K562 (cell line): Measurements from ENCODE around the gene TRIP11. TPM values are rescaled to one million over a fixed set of nuclear protein-coding genes. Genes with fewer than 3 reads are reported as not detected.

Experiments used
- ATAC-seq: fragments of 200-7000 bp; cut with Tn5 transposase; 3 replicates; pipeline ENCODE4 v1.9.1; 2020; ENCODE audit warnings: moderate library complexity
- BruUV-seq: library from RNA; stranded (reverse); fragments of 400-500 nt; replicated peaks from 2 replicates; lab custom pipeline; 2021; lab: Mats Ljungman, UMichigan
- CTCF ChIA-PET: fragments of 300-600 bp; formaldehyde crosslinking; extraction: SDS; loops from one replicate; lab custom pipeline; 2021; ENCODE audit warnings: low intra/inter-chr PET ratio; lab: Yijun Ruan, JAX
- POLR2A ChIA-PET: fragments of 300-600, 350-650 bp; sonication (Branson Sonifier 250); formaldehyde crosslinking; extraction: SDS; loops from one replicate; lab custom pipeline; 2021; ENCODE audit warnings: antibody characterized with exemption, inconsistent platforms; lab: Yijun Ruan, JAX
- DNase-seq, 4 experiments: peaks; one replicate each; pipeline versions ENCODE4 v3.0.0 to v3.0.0-alpha.2; 2011 to 2018; ENCODE audit warnings: low spot score in 3 of 4, mixed read lengths in 3 of 4; ENCODE audit errors: extremely low read depth in 1 of 4
- FAIRE-seq: peaks from 2 replicates; lab custom pipeline; 2011; peaks lifted over from hg19 to GRCh38; lab: Jason Lieb, UNC
- H2AFZ ChIP-seq: 2 replicates; pipeline ENCODE4 v1.6.0; 2011; ENCODE audit warnings: low read depth, low read length, control low read depth, inconsistent platforms
- H3K27ac ChIP-seq: fragments of 200-600 bp; 3 replicates; pipeline ENCODE4 v1.8.0; 2011; ENCODE audit warnings: low read depth, mild to moderate bottlenecking, control low read depth, inconsistent platforms, low read length, moderate library complexity, mixed read lengths; ENCODE audit errors: extremely low read depth
- H3K27me3 ChIP-seq, 2 experiments: fragments of 300-600 bp in 1 of 2; 2 replicates in 1 of 2; 3 replicates in 1 of 2; pipeline versions ENCODE4 v1.6.0 to v1.8.0; 2011; ENCODE audit warnings: inconsistent platforms in 2 of 2, low read length in 2 of 2, mild to moderate bottlenecking in 1 of 2, mixed read lengths in 1 of 2, moderate library complexity in 1 of 2; ENCODE audit not compliant: control insufficient read depth in 2 of 2, insufficient read depth in 2 of 2
- H3K36me3 ChIP-seq: fragments of 300-600 bp; 3 replicates; pipeline ENCODE4 v1.8.0; 2011; ENCODE audit warnings: mild to moderate bottlenecking, low read length, inconsistent platforms; ENCODE audit not compliant: control insufficient read depth, insufficient read depth
- H3K4me1 ChIP-seq, 2 experiments: fragments of 200-600 bp in 1 of 2; replicated peaks in 1 of 2; 2 replicates in 1 of 2; 3 replicates in 1 of 2; pipeline versions ENCODE4 v1.5.1 to v1.8.0; 2011; ENCODE audit warnings: inconsistent platforms in 2 of 2, low read length in 2 of 2, mild to moderate bottlenecking in 1 of 2, mixed read lengths in 1 of 2, moderate library complexity in 1 of 2; ENCODE audit not compliant: control insufficient read depth in 2 of 2, insufficient read depth in 2 of 2
- H3K4me2 ChIP-seq: 2 replicates; pipeline ENCODE4 v1.6.1; 2011; ENCODE audit warnings: low read length, control low read depth, inconsistent platforms, mixed read lengths; ENCODE audit not compliant: insufficient read depth
- H3K4me3 ChIP-seq: fragments of 200-600 bp; sonication (generic), shearing (Covaris generic); 2 replicates; pipeline ENCODE4 v1.5.1; 2016; ENCODE audit warnings: control low read depth, inconsistent platforms
- H3K79me2 ChIP-seq: fragments of 200-600 bp; 3 replicates; pipeline ENCODE4 v1.8.0; 2011; ENCODE audit warnings: low read length, inconsistent platforms; ENCODE audit not compliant: control insufficient read depth, insufficient read depth
- H3K9ac ChIP-seq, 2 experiments: 2 replicates each; pipeline versions ENCODE4 v1.6.0 to v1.6.1; 2011; ENCODE audit warnings: low read depth in 2 of 2, low read length in 2 of 2, control low read depth in 1 of 2, inconsistent platforms in 1 of 2, mild to moderate bottlenecking in 1 of 2, mixed read lengths in 1 of 2; ENCODE audit not compliant: insufficient read depth in 1 of 2
- H3K9me1 ChIP-seq: one replicate; pipeline ENCODE4 v1.6.0; 2011; ENCODE audit warnings: inconsistent platforms, mild to moderate bottlenecking, low read length, moderate library complexity; ENCODE audit not compliant: control insufficient read depth, insufficient read depth
- H3K9me3 ChIP-seq: replicated peaks from 2 replicates; pipeline ENCODE4 v1.5.1; 2011; ENCODE audit warnings: low read depth, low read length, inconsistent platforms; ENCODE audit not compliant: control insufficient read depth, insufficient read depth
- H4K20me1 ChIP-seq: replicated peaks from 2 replicates; pipeline ENCODE4 v1.6.1; 2011; ENCODE audit warnings: low read length, inconsistent platforms, mixed read lengths; ENCODE audit not compliant: control insufficient read depth, insufficient read depth
- MAFG ChIP-seq: fragments of 450-650 bp; conservative IDR thresholded peaks from 2 replicates; pipeline ENCODE4 v1.6.1; 2016; ENCODE audit warnings: missing genetic modification characterization, missing compliant biosample characterization
- NFIX ChIP-seq: fragments of 250-450 bp; sonication (Bioruptor Pico); IDR thresholded peaks from 2 replicates; pipeline ENCODE4 v1.4.0; 2020; ENCODE audit warnings: low read depth, mild to moderate bottlenecking, moderate library complexity
- SMARCB1 ChIP-seq: IDR thresholded peaks from 2 replicates; pipeline ENCODE4 v1.6.1; 2011; ENCODE audit warnings: improper control_type of control experiment, low read depth; ENCODE audit not compliant: insufficient read length
- SRSF3 ChIP-seq: fragments of 200-400 bp; formaldehyde crosslinking; IDR thresholded peaks from 2 replicates; pipeline ENCODE4 v1.6.1; 2016; ENCODE audit warnings: mild to moderate bottlenecking, low read length, moderate library complexity; ENCODE audit not compliant: insufficient read depth
- ZBED1 ChIP-seq: IDR thresholded peaks from 2 replicates; pipeline ENCODE4 v1.6.1; 2014
- WGBS: fragments of 100-300 bp; shearing (Covaris generic); methylation state at CpG from one replicate; pipeline ENCODE4 v1.1.6; 2016; ENCODE audit warnings: low coverage, mixed read lengths; ENCODE audit not compliant: insufficient coverage; ENCODE audit errors: missing lambda C conversion rate; 5-methylcytosine and 5-hydroxymethylcytosine counted together
- in situ Hi-C: fragments of 300-500 bp; cut with MboI; formaldehyde crosslinking; loops from 4 replicates; pipeline ENCODE4 v1.15.0; 2018; ENCODE audit warnings: inconsistent platforms, mixed read lengths
- intact Hi-C: fragments of 100-400 bp; cut with micrococcal nuclease; formaldehyde crosslinking; loops from 2 replicates; pipeline ENCODE4 v1.14.2; 2022
- polyA plus RNA-seq, 8 experiments: library from polyadenylated mRNA; depleted of rRNA in 4 of 8; stranded (reverse) in 5 of 8; unstranded in 3 of 8; fragments of >200 nt; fragmentation: Nextera tagmentation in 2 of 8; fragmentation: Illumina TruSeq in 1 of 8; extraction: Ambion mirVana in 2 of 8; extraction: Trizol in 1 of 8; gene quantifications; 2 replicates each; pipeline versions ENCODE4 v1.2.1 to v1.2.3, GENCODE V29; 2011 to 2014; ENCODE audit warnings: inconsistent platforms in 1 of 8, missing spikeins in 1 of 8
- total RNA-seq, 7 experiments: library from RNA; depleted of rRNA in 6 of 7; stranded (reverse); fragments of >200 nt in 6 of 7; fragmentation: Illumina TruSeq in 2 of 7; extraction: Trizol in 2 of 7; gene quantifications; 2 replicates each; pipeline versions ENCODE4 v1.2.1 to v1.2.3, GENCODE V29; 2011 to 2021; ENCODE audit warnings: low replicate concordance in 1 of 7
- TF ChIP-seq, protein P1 (sequence below): fragments of 250-450 bp; sonication (Bioruptor Pico); IDR thresholded peaks from 2 replicates; pipeline ENCODE4 v1.9.0; 2021; ENCODE audit warnings: mild to moderate bottlenecking, inconsistent platforms
- TF ChIP-seq, protein P2 (sequence below): fragments of 450-650 bp; IDR thresholded peaks from 2 replicates; pipeline ENCODE4 v1.7.1; 2018; ENCODE audit warnings: mild to moderate bottlenecking, low read depth; ENCODE audit not compliant: partially characterized antibody

Gene TRIP11
- total and polyA plus RNA-seq, 9 of the 15 experiments (the other 6 are each of a cell fraction or from before 2014, with no cell fraction given), result 4.0 to 20.0 (median 10.9) TPM

DNA sequence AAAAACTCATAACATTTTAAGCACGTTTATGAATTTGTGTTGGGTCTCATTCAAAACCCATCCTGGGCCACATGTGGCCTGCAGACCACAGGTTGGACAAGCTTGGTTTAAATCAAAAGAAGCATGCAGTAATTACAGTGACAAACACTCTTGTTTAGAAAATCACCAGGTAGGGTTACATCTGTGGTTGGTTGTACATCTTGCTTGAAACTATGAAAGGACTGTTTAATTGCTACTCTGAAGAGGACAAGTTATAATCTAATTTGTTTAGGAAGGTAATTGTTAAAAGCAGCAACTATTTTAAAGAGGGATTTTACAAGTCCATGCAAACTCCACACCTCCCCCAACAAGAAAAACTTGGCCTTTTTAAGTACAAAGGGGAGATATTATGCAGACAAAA, 4.0 kb downstream of the TRIP11 start (continued):
- TF ChIP-seq, protein P1, sequence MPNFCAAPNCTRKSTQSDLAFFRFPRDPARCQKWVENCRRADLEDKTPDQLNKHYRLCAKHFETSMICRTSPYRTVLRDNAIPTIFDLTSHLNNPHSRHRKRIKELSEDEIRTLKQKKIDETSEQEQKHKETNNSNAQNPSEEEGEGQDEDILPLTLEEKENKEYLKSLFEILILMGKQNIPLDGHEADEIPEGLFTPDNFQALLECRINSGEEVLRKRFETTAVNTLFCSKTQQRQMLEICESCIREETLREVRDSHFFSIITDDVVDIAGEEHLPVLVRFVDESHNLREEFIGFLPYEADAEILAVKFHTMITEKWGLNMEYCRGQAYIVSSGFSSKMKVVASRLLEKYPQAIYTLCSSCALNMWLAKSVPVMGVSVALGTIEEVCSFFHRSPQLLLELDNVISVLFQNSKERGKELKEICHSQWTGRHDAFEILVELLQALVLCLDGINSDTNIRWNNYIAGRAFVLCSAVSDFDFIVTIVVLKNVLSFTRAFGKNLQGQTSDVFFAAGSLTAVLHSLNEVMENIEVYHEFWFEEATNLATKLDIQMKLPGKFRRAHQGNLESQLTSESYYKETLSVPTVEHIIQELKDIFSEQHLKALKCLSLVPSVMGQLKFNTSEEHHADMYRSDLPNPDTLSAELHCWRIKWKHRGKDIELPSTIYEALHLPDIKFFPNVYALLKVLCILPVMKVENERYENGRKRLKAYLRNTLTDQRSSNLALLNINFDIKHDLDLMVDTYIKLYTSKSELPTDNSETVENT (CRISPR knock-in tag), result no peak

DNA sequence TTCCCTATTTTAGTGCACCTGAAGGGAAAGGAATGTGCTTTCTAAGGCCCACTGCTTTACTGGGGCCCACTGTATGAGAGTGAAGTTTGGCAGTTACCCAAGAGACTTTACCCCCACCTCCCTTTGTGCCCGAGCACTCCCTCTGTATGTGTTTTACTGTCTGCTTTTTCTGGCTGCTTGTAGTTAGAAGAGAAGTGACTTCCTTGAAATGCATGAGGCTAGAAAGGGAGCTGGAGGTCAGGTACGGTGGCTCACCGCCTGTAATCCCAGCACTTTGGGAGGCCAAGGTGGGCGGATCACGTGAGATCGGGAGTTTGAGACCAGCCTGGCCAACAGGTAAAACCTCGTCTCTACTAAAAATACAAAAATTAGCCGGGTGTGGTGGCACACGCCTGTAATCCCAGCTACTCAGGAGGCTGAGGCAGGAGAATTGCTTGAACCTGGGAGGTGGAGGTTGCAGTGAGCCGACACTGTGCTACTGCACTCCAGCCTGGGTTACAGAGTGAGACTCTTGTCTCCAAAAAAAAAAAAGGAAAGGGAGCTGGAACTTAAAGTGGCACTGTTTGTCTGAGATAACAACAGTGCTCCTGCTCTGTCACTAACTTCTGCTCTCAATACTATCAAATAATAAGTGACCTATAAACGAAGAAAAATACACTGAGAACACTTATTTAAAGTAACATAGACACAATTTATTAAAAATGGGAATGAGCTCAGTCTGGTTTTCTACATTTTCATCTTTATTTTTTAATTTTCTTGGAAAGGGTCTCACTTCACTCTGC, 5.8 kb downstream of the TRIP11 start:
- H3K4me1 ChIP-seq, result no peaks in the 10 kb centered on the region; a peak in 2 of 5 replicates
- no TSS peak for BruUV-seq
- no peaks in the 10 kb centered on the region for H3K9me1 ChIP-seq
- peaks cover 15% of the 10 kb centered on the region; the same call in 1 of the 3 replicates for H3K36me3 ChIP-seq
- no peak overlapping the region for H3K4me2 ChIP-seq
- no peak for FAIRE-seq
- DNase-seq, result no peak
- no peak overlapping the region for H3K27ac ChIP-seq
- 0 out of 2 replicates have a peak, but pooled peaks cover 2% of the 10 kb centered on the region for H3K9me3 ChIP-seq
- TF ChIP-seq, protein P2, sequence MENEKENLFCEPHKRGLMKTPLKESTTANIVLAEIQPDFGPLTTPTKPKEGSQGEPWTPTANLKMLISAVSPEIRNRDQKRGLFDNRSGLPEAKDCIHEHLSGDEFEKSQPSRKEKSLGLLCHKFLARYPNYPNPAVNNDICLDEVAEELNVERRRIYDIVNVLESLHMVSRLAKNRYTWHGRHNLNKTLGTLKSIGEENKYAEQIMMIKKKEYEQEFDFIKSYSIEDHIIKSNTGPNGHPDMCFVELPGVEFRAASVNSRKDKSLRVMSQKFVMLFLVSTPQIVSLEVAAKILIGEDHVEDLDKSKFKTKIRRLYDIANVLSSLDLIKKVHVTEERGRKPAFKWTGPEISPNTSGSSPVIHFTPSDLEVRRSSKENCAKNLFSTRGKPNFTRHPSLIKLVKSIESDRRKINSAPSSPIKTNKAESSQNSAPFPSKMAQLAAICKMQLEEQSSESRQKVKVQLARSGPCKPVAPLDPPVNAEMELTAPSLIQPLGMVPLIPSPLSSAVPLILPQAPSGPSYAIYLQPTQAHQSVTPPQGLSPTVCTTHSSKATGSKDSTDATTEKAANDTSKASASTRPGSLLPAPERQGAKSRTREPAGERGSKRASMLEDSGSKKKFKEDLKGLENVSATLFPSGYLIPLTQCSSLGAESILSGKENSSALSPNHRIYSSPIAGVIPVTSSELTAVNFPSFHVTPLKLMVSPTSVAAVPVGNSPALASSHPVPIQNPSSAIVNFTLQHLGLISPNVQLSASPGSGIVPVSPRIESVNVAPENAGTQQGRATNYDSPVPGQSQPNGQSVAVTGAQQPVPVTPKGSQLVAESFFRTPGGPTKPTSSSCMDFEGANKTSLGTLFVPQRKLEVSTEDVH, result no peak
- TF ChIP-seq SRSF3 (no peak), MAFG (tag) (no peak), ZBED1 (no peak), NFIX (CRISPR knock-in tag) (no peak), SMARCB1 (no peak)
- H2AFZ ChIP-seq, result no peak overlapping the region
- H3K79me2 ChIP-seq, result peaks cover 43% of the 10 kb centered on the region
- WGBS, result 88% methylated on average over 7 of the region's 11 CpGs
- ATAC-seq, result no peak
- H3K27me3 ChIP-seq, result no peaks in the 10 kb centered on the region
- peaks cover 4% of the 10 kb centered on the region; the same call in 1 of the 2 replicates for H4K20me1 ChIP-seq
- in situ Hi-C loops, result no loop called here
- intact Hi-C loops, result no loop called here
- no peak overlapping the region for H3K9ac ChIP-seq
- ChIA-PET POLR2A (interaction anchor here (2.0 kb wide), 1 partner anchor 12 kb away, joined by 7 read pairs; no protein-coding TSS in a partner anchor), CTCF (no interaction called here)
- no peak overlapping the region for H3K4me3 ChIP-seq
